ENCODE results near the gene HNRNPU.

DNA sequence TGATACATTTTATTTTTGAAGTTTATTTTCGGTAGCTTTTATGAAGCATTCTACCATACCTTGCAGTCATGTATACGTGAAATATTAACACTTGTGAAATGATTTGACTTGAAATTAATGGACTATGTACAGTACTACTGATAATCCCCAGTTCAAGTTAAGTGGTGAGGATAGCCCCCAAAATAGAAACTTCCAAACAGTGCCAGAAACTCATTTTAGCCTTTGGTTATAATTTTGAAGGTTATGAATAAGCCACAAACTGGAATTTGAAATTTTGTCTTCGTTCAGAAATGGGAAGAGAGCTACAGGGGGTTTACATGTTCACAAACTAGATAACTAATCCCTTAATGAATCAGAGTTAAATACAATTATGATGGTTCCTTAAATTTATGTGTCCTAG, 1.5 kb upstream of the HNRNPU start:
- no peak for TF ChIP-seq POLR2A (IDR thresholded peaks at IDR 0.05; ENCODE audit: low read depth, low read length)
- no peak for TF ChIP-seq TAF1 (IDR thresholded peaks at IDR 0.05; ENCODE audit: borderline replicate concordance, low read depth, low read length)
- no peak for TF ChIP-seq POLR2AphosphoS5 (IDR thresholded peaks at IDR 0.05; ENCODE audit: low read depth, low read length)
